Panc1 (cell line): Measurements from ENCODE around the gene LMCD1. TPM values are rescaled to one million over a fixed set of nuclear protein-coding genes. Genes with fewer than 3 reads are reported as not detected.

Experiments used
- ATAC-seq: fragments of 200-7000 bp; cut with Tn5 transposase; 2 replicates; pipeline ENCODE4 v1.9.1; 2020; ENCODE audit warnings: mild to moderate bottlenecking, moderate library complexity
- BruUV-seq: library from RNA; stranded (reverse); fragments of 400-500 nt; replicated peaks from 2 replicates; lab custom pipeline; 2021; lab: Mats Ljungman, UMichigan
- CTCF ChIA-PET: fragments of 300-600 bp; sonication (Branson Sonifier 250); formaldehyde crosslinking; loops from one replicate; lab custom pipeline; 2022; ENCODE audit warnings: antibody characterized with exemption; lab: Charles Lee
- POLR2A ChIA-PET: fragments of 300-600 bp; sonication (Branson Sonifier 250); formaldehyde crosslinking; loops from one replicate; lab custom pipeline; 2022; ENCODE audit warnings: antibody characterized with exemption; lab: Charles Lee
- DNase-seq: peaks from one replicate; pipeline ENCODE4 v3.0.0-alpha.2; 2010; ENCODE audit warnings: low read depth, low spot score
- H3K27ac ChIP-seq: 2 replicates; pipeline ENCODE4 v1.5.1; 2011; ENCODE audit warnings: mild to moderate bottlenecking, low read length, inconsistent platforms
- H3K27me3 ChIP-seq: fragments of 200-500 bp; sonication (Bioruptor generic); 2 replicates; pipeline ENCODE4 v1.6.0; 2014; ENCODE audit warnings: low read length, inconsistent platforms; ENCODE audit not compliant: control insufficient read depth, insufficient read depth
- H3K36me3 ChIP-seq: fragments of 200-500 bp; sonication (Bioruptor generic); 2 replicates; pipeline ENCODE4 v1.5.1; 2014; ENCODE audit warnings: inconsistent platforms, mild to moderate bottlenecking, low read length, moderate library complexity; ENCODE audit not compliant: control insufficient read depth, insufficient read depth
- H3K4me1 ChIP-seq: 2 replicates; pipeline ENCODE4 v1.5.1; 2011; ENCODE audit warnings: inconsistent platforms, mild to moderate bottlenecking, low read length, moderate library complexity; ENCODE audit not compliant: control insufficient read depth, insufficient read depth
- H3K4me3 ChIP-seq, 2 experiments: 2 replicates each; pipeline ENCODE4 v1.5.1; 2011 to 2012; ENCODE audit warnings: low read depth in 2 of 2, low read length in 2 of 2, mild to moderate bottlenecking in 2 of 2, inconsistent platforms in 1 of 2, moderate library complexity in 1 of 2
- H3K9me3 ChIP-seq: fragments of 200-500 bp; sonication (Bioruptor generic); 2 replicates; pipeline ENCODE4 v1.5.1; 2014; ENCODE audit warnings: low read depth, mild to moderate bottlenecking, inconsistent platforms, low read length, moderate library complexity; ENCODE audit not compliant: control insufficient read depth, insufficient read depth
- POLR2AphosphoS5 ChIP-seq: IDR thresholded peaks from 2 replicates; pipeline ENCODE4 v1.6.1; 2012; ENCODE audit warnings: mild to moderate bottlenecking, low read depth, low read length, moderate library complexity
- SIN3A ChIP-seq: IDR thresholded peaks from 2 replicates; pipeline ENCODE4 v1.6.1; 2012; ENCODE audit warnings: low read depth, mild to moderate bottlenecking, low read length, moderate library complexity, borderline replicate concordance; ENCODE audit not compliant: insufficient read depth
- TCF7L2 ChIP-seq: IDR thresholded peaks from 2 replicates; pipeline ENCODE4 v1.6.1; 2011; ENCODE audit warnings: mild to moderate bottlenecking, low read depth, low read length, inconsistent platforms
- in situ Hi-C: cut with HindIII; loops from 2 replicates; pipeline ENCODE4 v1.10.0; 2016; ENCODE audit warnings: low sequenced_read_pairs, low pct_unique_long_range_greater_than_20kb
- intact Hi-C: fragments of 100-400 bp; cut with micrococcal nuclease; formaldehyde crosslinking; loops from one replicate; pipeline ENCODE4 v1.10.0; 2022; ENCODE audit not compliant: unreplicated experiment
- total RNA-seq: library from RNA; stranded (reverse); gene quantifications from one replicate; pipeline ENCODE4 v1.2.1, GENCODE V29; 2021; ENCODE audit not compliant: unreplicated experiment
- TF ChIP-seq, protein P1 (sequence below), 2 experiments: IDR thresholded peaks; 2 replicates each; pipeline ENCODE4 v1.6.1; 2011 to 2012; ENCODE audit warnings: low read depth in 2 of 2, control low read depth in 1 of 2, low read length in 1 of 2, mild to moderate bottlenecking in 1 of 2, moderate library complexity in 1 of 2; ENCODE audit not compliant: insufficient read depth in 1 of 2
- TF ChIP-seq, protein P2 (sequence below): fragments of 450-650 bp; IDR thresholded peaks from 2 replicates; pipeline ENCODE4 v1.5.1; 2017; ENCODE audit warnings: mild to moderate bottlenecking

The LMCD1 gene
- total RNA-seq, 1 experiment from 2014 or later, result 24.8 TPM

- no TSS peak for BruUV-seq
- H3K36me3 ChIP-seq, result no peaks in the 10 kb centered on the region
- ATAC-seq (no peak), DNase-seq (no peak)
- TF ChIP-seq POLR2AphosphoS5 (no peak), SIN3A (no peak), TCF7L2 (no peak)
- TF ChIP-seq, protein P1, sequence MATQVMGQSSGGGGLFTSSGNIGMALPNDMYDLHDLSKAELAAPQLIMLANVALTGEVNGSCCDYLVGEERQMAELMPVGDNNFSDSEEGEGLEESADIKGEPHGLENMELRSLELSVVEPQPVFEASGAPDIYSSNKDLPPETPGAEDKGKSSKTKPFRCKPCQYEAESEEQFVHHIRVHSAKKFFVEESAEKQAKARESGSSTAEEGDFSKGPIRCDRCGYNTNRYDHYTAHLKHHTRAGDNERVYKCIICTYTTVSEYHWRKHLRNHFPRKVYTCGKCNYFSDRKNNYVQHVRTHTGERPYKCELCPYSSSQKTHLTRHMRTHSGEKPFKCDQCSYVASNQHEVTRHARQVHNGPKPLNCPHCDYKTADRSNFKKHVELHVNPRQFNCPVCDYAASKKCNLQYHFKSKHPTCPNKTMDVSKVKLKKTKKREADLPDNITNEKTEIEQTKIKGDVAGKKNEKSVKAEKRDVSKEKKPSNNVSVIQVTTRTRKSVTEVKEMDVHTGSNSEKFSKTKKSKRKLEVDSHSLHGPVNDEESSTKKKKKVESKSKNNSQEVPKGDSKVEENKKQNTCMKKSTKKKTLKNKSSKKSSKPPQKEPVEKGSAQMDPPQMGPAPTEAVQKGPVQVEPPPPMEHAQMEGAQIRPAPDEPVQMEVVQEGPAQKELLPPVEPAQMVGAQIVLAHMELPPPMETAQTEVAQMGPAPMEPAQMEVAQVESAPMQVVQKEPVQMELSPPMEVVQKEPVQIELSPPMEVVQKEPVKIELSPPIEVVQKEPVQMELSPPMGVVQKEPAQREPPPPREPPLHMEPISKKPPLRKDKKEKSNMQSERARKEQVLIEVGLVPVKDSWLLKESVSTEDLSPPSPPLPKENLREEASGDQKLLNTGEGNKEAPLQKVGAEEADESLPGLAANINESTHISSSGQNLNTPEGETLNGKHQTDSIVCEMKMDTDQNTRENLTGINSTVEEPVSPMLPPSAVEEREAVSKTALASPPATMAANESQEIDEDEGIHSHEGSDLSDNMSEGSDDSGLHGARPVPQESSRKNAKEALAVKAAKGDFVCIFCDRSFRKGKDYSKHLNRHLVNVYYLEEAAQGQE (IDR thresholded peaks at IDR 0.05; ENCODE audit: insufficient read depth in 1 of 2, low read depth in 2 of 2, low read length in 1 of 2), result no peak
- TF ChIP-seq, protein P2, sequence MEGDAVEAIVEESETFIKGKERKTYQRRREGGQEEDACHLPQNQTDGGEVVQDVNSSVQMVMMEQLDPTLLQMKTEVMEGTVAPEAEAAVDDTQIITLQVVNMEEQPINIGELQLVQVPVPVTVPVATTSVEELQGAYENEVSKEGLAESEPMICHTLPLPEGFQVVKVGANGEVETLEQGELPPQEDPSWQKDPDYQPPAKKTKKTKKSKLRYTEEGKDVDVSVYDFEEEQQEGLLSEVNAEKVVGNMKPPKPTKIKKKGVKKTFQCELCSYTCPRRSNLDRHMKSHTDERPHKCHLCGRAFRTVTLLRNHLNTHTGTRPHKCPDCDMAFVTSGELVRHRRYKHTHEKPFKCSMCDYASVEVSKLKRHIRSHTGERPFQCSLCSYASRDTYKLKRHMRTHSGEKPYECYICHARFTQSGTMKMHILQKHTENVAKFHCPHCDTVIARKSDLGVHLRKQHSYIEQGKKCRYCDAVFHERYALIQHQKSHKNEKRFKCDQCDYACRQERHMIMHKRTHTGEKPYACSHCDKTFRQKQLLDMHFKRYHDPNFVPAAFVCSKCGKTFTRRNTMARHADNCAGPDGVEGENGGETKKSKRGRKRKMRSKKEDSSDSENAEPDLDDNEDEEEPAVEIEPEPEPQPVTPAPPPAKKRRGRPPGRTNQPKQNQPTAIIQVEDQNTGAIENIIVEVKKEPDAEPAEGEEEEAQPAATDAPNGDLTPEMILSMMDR, result no peak
- H3K27ac ChIP-seq, result no peak overlapping the region
- POLR2A ChIA-PET, result interaction anchor here (0.6 kb wide), 1 partner anchor 143 kb away, joined by 8 read pairs; no protein-coding TSS in a partner anchor
- no peaks in the 10 kb centered on the region for H3K9me3 ChIP-seq
- no peaks in the 10 kb centered on the region for H3K27me3 ChIP-seq
- intact Hi-C loops, result no loop called here
- H3K4me1 ChIP-seq, result no peaks in the 10 kb centered on the region
- no peak overlapping the region for H3K4me3 ChIP-seq
- CTCF ChIA-PET, result no interaction called here
- in situ Hi-C loops, result no loop called here
Observed at GRCh38 chr3:8576841-8577571, 75.4 kb downstream of the LMCD1 start.

- no peaks in the 10 kb centered on the region for H3K9me3 ChIP-seq
- ChIA-PET POLR2A (no interaction called here), CTCF (no interaction called here)
- no TSS peak for BruUV-seq
- DNase-seq (no peak), ATAC-seq (no peak)
- TF ChIP-seq, protein P1 (IDR thresholded peaks at IDR 0.05; ENCODE audit: insufficient read depth in 1 of 2, low read depth in 2 of 2, low read length in 1 of 2), result no peak
- TF ChIP-seq POLR2AphosphoS5 (no peak), TCF7L2 (no peak), SIN3A (no peak)
- TF ChIP-seq, protein P2, result no peak
- H3K4me1 ChIP-seq, result no peaks in the 10 kb centered on the region
- H3K36me3 ChIP-seq, result no peaks in the 10 kb centered on the region
- no peak overlapping the region for H3K27ac ChIP-seq
- in situ Hi-C loops, result no loop called here
- no peaks in the 10 kb centered on the region for H3K27me3 ChIP-seq
- no peak overlapping the region for H3K4me3 ChIP-seq
- intact Hi-C loops, result no loop called here
Observed at GRCh38 chr3:8578282-8578681, 76.7 kb downstream of the LMCD1 start.
